Stomach (tissue), 9 donors: ENCODE results near the gene PLAC9. TPM values are rescaled to one million over a fixed set of nuclear protein-coding genes. Genes with fewer than 3 reads are reported as not detected.
"Not testable (repeated sequence)": the region's sequence is repeated elsewhere in the genome, so short reads cannot be mapped to it uniquely, and the experiment has no call there.

Experiments used
- DNase-seq, 2 donors: peaks; one replicate each; pipeline versions ENCODE4 v3.0.0 to v3.0.0-alpha.2; 2013 to 2019
- H3K27ac ChIP-seq, 5 donors: fragments of 200-600 bp in 4 of 5; sonication (generic) in 4 of 5; one replicate each; pipeline ENCODE4 v1.5.1; 2013 to 2019; ENCODE audit warnings: mild to moderate bottlenecking in 1 of 5, moderate library complexity in 1 of 5
- H3K27me3 ChIP-seq, 3 donors: fragments of 200-600 bp; sonication (generic); one replicate each; pipeline ENCODE4 v1.5.1; 2017 to 2019; ENCODE audit warnings: mixed run types in 1 of 3
- H3K36me3 ChIP-seq, 4 donors: fragments of 200-600 bp; sonication (generic); 1 replicate in 3 of 4; 2 replicates in 1 of 4; pipeline ENCODE4 v1.5.1; 2016 to 2019
- H3K4me1 ChIP-seq, 4 donors: fragments of 200-600 bp; sonication (generic); one replicate each; pipeline ENCODE4 v1.5.1; 2016 to 2019
- H3K4me3 ChIP-seq, 4 donors: fragments of 200-600 bp; sonication (generic) in 3 of 4; one replicate each; pipeline ENCODE4 v1.5.1; 2016 to 2019; ENCODE audit warnings: mild to moderate bottlenecking in 1 of 4
- H3K9me3 ChIP-seq, 4 donors: fragments of 200-600 bp; sonication (generic); one replicate each; pipeline ENCODE4 v1.5.1; 2016 to 2019
- EP300 ChIP-seq: sonication (generic); formaldehyde crosslinking; IDR thresholded peaks from one replicate; pipeline ENCODE4 v1.6.1; 2017; ENCODE audit warnings: antibody characterized with exemption
- POLR2A ChIP-seq, 4 donors: fragments of 450-650 bp; IDR thresholded peaks; one replicate each; pipeline ENCODE4 v1.6.1; 2016; ENCODE audit warnings: antibody characterized with exemption in 4 of 4, control low read depth in 2 of 4, mild to moderate bottlenecking in 1 of 4, moderate library complexity in 1 of 4
- POLR2AphosphoS5 ChIP-seq, 3 donors: sonication (generic); formaldehyde crosslinking; IDR thresholded peaks; one replicate each; pipeline ENCODE4 v1.6.1; 2016; ENCODE audit warnings: antibody characterized with exemption in 3 of 3
- WGBS, 5 donors: extraction: QIAGEN DNeasy Blood & Tissue Kit in 3 of 5; methylation state at CpG; one replicate each; pipeline versions ENCODE4 v1.1.5 to v1.1.7; 2013 to 2018; 5-methylcytosine and 5-hydroxymethylcytosine counted together
- intact Hi-C: fragments of 100-400 bp; cut with DNase I; formaldehyde crosslinking; loops from one replicate; pipeline ENCODE4 v1.15.1; 2023; ENCODE audit warnings: low total_unique reads
- polyA plus RNA-seq, 3 donors: library from polyadenylated mRNA; stranded (reverse); fragments of 200-250 nt; gene quantifications; one replicate each; pipeline ENCODE4 v1.2.3, GENCODE V29; 2013
- total RNA-seq, 5 donors: library from RNA; depleted of rRNA; stranded (reverse); fragments of >200 nt; gene quantifications; one replicate each; pipeline versions ENCODE4 v1.1.0 to v1.2.3, GENCODE V29; 2014 to 2016
- TF ChIP-seq, protein P1 (sequence below), 7 experiments: fragments of 450-650 bp in 4 of 7; fragments of 200-600 bp in 3 of 7; sonication (generic) in 3 of 7; IDR thresholded peaks; one replicate each; pipeline ENCODE4 v1.5.1; 2016 to 2019; ENCODE audit warnings: antibody characterized with exemption in 7 of 7, control low read depth in 2 of 7, mild to moderate bottlenecking in 1 of 7
- donor health status: healthy with polysubstance abuse.
- donor health status: Bipolar disorder and iron deficiency.
- donor health status: healthy.

The PLAC9 gene
- total and polyA plus RNA-seq, 8 donors = 2.0 to 37.4 (median 20.3) TPM; not detected in 2

DNA sequence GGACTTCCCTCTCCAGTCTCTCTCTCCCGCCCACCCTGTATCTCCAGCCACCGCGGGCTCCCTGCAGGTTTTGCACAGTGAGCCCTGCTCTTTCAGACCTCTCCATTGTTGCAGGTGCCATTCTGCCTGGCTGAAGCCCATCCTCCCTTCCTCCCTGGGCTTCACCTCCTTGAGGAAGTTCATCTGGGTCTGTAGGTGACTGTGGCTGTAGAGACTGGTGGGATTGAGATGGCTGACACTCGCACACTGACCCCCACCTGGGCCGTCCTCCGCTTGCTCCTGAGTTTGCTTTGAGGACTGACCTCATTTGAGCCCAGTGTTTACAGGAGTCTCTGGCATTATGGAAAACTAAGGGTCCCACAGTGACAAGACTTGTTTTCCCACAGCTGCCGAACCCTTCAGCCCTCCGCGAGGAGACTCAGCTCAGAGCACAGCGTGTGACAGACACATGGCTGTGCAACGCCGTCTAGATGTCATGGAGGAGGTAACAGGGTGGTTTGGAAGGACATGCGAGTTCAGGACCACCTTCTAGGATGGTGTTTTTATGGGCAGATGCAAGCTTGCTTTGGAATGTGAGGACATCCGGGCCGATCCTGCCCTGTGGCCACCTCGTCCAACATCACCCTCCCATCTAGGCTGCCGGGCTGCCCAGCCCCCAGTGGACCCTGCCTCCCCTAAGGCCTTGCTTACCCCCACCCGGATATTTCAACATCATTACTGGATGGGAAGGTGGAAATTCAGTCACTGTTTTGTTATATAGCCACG lies 9.3 kb downstream of the PLAC9 start:
- Histone ChIP-seq H3K4me1 (peaks cover 15 to 24% (median 22%) of the 10 kb centered on the region in 4 donors), H3K27me3 (peaks cover 0 to 14% (median 0%) of the 10 kb centered on the region in 3 donors), H3K4me3 (no peak overlapping the region), H3K9me3 (no peaks in the 10 kb centered on the region), H3K36me3 (no peaks in the 10 kb centered on the region), H3K27ac (no peak overlapping the region)
- intact Hi-C loops = loop anchor here (5.0 kb wide), 1 partner anchor 75 kb away; no protein-coding TSS in a partner anchor
- 42 to 56% (median 48%) methylated on average over 15 to 19 of the region's 19 CpGs for WGBS, 5 donors
- TF ChIP-seq POLR2AphosphoS5 (IDR thresholded peaks at IDR 0.05) = no peak
- TF ChIP-seq, protein P1, sequence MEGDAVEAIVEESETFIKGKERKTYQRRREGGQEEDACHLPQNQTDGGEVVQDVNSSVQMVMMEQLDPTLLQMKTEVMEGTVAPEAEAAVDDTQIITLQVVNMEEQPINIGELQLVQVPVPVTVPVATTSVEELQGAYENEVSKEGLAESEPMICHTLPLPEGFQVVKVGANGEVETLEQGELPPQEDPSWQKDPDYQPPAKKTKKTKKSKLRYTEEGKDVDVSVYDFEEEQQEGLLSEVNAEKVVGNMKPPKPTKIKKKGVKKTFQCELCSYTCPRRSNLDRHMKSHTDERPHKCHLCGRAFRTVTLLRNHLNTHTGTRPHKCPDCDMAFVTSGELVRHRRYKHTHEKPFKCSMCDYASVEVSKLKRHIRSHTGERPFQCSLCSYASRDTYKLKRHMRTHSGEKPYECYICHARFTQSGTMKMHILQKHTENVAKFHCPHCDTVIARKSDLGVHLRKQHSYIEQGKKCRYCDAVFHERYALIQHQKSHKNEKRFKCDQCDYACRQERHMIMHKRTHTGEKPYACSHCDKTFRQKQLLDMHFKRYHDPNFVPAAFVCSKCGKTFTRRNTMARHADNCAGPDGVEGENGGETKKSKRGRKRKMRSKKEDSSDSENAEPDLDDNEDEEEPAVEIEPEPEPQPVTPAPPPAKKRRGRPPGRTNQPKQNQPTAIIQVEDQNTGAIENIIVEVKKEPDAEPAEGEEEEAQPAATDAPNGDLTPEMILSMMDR (IDR thresholded peaks at IDR 0.05) = no peak
- no peak for TF ChIP-seq EP300
- no peak for TF ChIP-seq POLR2A (IDR thresholded peaks at IDR 0.05)
- no peak for DNase-seq

GRCh38 chr10:80144067-80144695 lies 11.7 kb downstream of the PLAC9 start:
- peaks cover 0 to 6% (median 0%) of the 10 kb centered on the region in 3 donors for H3K27me3 ChIP-seq
- TF ChIP-seq, protein P1 (IDR thresholded peaks at IDR 0.05) = no peak
- TF ChIP-seq POLR2AphosphoS5 (IDR thresholded peaks at IDR 0.05) = peak in 1 of 3 donors; percentile 13
- H3K27ac ChIP-seq = peak overlapping the region in 3 of 5 donors; percentile 34 to 69 (median 50)
- DNase-seq = peak; percentile 44 to 68
- H3K36me3 ChIP-seq = peaks cover 0 to 22% (median 15%) of the 10 kb centered on the region in 4 donors
- peak overlapping the region; percentile 21 to 34 (median 25) for H3K4me3 ChIP-seq
- 15 to 26% (median 22%) methylated on average over 18 to 28 of the region's 28 CpGs for WGBS, 5 donors
- peaks cover 15 to 23% (median 21%) of the 10 kb centered on the region in 4 donors for H3K4me1 ChIP-seq
- no peaks in the 10 kb centered on the region for H3K9me3 ChIP-seq
- intact Hi-C loops = loop anchor here (5.0 kb wide), 1 partner anchor 73 kb away; no protein-coding TSS in a partner anchor

DNA sequence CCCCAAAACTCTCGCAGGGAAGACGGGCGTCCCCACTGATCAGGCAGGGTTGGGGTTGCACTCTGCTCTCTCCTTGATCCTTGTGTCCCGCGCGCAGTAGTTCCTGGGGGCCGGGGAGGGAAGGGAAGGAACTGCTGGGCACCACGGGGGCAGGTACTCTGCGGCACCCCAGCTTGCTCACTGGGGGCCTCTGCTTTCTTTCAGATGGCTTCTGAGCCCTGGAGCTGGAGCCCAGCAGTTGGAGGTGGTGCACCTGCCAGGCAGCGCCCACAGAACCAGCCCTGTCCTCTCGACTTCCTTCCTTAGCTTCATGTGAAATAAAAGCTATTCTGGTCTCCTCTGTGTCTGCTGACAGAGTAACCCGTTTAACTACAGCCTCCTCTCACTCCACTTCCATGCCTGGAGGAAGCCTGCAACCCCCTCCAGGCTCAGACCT lies 12.2 kb downstream of the PLAC9 start:
- intact Hi-C loops = loop anchor here (5.0 kb wide), 1 partner anchor 73 kb away; no protein-coding TSS in a partner anchor
- Histone ChIP-seq H3K4me1 (peaks cover 15 to 23% (median 21%) of the 10 kb centered on the region in 4 donors), H3K36me3 (peaks cover 0 to 27% (median 19%) of the 10 kb centered on the region in 4 donors), H3K4me3 (peak overlapping the region in 2 of 4 donors; percentile 25), H3K9me3 (no peaks in the 10 kb centered on the region), H3K27me3 (peaks cover 0 to 6% (median 0%) of the 10 kb centered on the region in 3 donors), H3K27ac (peak overlapping the region in 3 of 5 donors; percentile 4 to 69 (median 50))
- no peak for DNase-seq
- WGBS, 5 donors = 6 to 24% (median 11%) methylated on average over 12 of the region's 12 CpGs
- no peak for TF ChIP-seq POLR2A (IDR thresholded peaks at IDR 0.05)

DNA sequence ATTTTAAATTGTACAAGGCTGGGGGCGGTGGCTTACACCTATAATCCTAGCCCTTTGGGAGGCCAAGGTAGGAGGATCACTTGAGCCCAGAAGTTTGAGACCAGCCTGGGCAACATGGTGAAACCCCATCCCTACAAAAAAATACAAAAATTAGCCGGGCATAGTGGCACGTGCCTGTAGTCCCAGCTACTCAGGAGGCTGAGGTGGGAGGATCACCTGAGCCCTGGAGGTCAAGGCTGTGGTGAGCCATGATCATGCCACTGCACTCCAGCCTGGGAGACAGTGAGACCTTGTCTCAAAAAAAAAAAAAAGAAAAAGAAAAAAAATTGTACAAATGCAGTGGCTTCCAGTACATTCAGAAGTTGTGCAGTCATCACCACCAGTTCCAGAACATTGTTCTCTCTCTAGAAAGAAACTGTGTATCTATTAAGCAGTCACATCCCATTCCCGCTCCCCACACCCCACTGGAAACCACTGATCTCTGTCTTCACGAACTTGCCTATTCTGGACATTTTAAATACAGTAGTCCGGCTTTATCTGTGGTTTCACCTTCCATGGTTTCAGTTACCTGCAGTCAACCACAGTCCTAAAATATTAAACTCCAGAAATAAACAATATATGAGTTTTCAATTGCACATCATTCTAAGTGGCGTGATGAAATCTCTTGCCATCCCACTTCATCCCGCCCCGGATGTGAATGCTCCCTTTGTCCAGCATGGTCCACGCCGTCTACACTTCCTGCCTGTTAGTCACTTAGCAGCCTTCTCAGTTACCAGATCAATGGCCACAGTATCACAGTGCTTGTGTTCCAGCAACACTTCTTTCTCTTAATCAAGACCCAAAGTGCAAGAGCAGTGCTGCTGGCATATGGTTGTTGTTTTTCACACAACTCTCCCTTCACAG lies 13.1 kb downstream of the PLAC9 start:
- H3K9me3 ChIP-seq, intact Hi-C loops, DNase-seq, H3K4me3 ChIP-seq, H3K27me3 ChIP-seq: not testable (repeated sequence)
- TF ChIP-seq POLR2AphosphoS5 (IDR thresholded peaks at IDR 0.05) = peak in 1 of 3 donors; percentile 29
- Histone ChIP-seq H3K36me3 (peaks cover 0 to 37% (median 27%) of the 10 kb centered on the region in 4 donors), H3K4me1 (peaks cover 15 to 23% (median 21%) of the 10 kb centered on the region in 4 donors), H3K27ac (peak overlapping the region in 4 of 5 donors; percentile 20 to 50 (median 38))
- WGBS, 5 donors = 64 to 79% (median 69%) methylated on average over 11 of the region's 11 CpGs
